Skeletal muscle satellite cell (primary cell): ENCODE measurements around the gene THADA.
A peak's percentile ranks its signal among the peaks of the same experiment; 100 is the strongest.

ENCODE experiments used
- H3K27me3 ChIP-seq: 2 replicates; pipeline ENCODE4 v1.7.0; 2013; ENCODE audit warnings: low read length; ENCODE audit not compliant: control insufficient read depth, insufficient read depth
- H3K36me3 ChIP-seq: 2 replicates; pipeline ENCODE4 v1.7.0; 2013; ENCODE audit warnings: mild to moderate bottlenecking, control low read depth, low read length; ENCODE audit not compliant: insufficient read depth
- H3K4me1 ChIP-seq: 2 replicates; pipeline ENCODE4 v1.7.0; 2013; ENCODE audit warnings: low read length; ENCODE audit not compliant: control insufficient read depth, insufficient read depth
- H3K4me2 ChIP-seq: 2 replicates; pipeline ENCODE4 v1.7.0; 2013; ENCODE audit warnings: mild to moderate bottlenecking, low read length
- H3K4me3 ChIP-seq: 2 replicates; pipeline ENCODE4 v1.7.0; 2013; ENCODE audit warnings: low read length
- H3K9ac ChIP-seq: 2 replicates; pipeline ENCODE4 v1.7.0; 2013; ENCODE audit warnings: mild to moderate bottlenecking, low read depth, low read length, moderate library complexity
- H3K9me3 ChIP-seq: replicated peaks from 2 replicates; pipeline ENCODE4 v1.7.0; 2013; ENCODE audit warnings: mild to moderate bottlenecking, control low read depth, low read length

The THADA gene

DNA sequence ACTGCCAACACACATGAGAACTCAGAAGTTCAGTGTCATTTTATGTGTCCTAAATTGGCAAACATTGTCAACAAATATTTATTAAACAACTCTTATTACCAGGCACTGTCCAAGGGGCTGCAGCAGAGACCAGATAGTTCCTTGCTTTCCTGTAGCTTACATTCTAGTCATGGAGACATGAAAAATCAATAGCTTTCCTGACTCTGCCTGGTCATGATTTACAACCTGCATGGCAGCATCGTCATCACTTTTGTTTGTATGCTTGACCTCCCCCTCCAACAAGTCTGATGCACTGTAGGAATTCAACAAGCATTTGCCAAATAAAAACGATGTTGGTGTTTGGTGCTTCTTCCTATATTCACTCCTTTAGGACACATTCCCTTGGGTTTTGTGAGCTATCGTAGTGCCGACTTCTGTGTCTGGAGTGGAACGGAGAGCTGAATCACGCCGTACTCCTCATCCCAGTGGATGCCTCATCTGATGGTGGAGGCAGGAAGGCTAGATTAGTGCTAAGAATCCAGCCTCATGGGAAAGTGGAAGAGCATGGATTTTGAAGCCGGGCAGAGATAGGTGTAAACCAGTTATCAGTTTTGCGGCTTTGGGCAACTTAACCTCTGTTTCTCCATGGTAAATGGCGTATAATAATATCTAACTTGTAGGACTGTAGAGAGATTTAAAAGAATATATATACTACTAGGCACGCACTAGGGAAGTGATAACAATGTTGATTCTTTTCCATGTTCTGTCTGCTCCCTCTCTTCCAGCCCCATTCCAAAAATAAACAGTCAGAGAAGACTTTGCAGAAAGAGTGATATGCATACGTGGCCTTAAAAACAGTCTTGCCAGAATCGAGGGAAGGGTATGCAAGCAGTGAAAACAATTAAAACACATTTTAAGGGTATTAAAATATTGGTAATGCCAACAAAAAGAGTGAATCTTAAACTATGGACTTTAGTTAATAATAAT is 249.0 kb downstream of the THADA start:
- Histone ChIP-seq H3K9me3 (no peaks in the 10 kb centered on the region), H3K9ac (no peak overlapping the region), H3K36me3 (no peaks in the 10 kb centered on the region), H3K4me1 (peaks cover 26% of the 10 kb centered on the region), H3K27me3 (no peaks in the 10 kb centered on the region), H3K4me2 (no peak overlapping the region), H3K4me3 (no peak overlapping the region)

DNA sequence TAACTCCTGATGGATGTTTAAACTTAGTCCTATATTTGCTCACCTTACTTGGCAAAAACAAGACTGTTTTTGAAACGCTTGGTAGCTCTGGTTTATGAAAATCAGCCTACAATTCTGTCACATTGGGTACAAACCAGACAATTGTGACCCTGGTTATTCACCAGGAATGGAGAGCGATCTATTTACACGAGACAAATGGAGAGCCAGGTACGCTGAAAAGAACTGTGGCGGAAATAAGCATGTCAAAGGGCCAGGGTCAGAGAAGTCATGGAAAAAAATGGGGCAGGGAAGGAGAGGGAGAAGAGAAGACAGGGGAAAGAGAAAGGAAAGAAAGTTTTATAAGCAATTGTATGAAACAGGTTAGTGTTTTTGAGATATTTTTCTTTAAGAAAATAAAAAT is 250.0 kb downstream of the THADA start:
- Histone ChIP-seq H3K36me3 (no peaks in the 10 kb centered on the region), H3K4me1 (peaks cover 35% of the 10 kb centered on the region), H3K4me2 (no peak overlapping the region), H3K27me3 (no peaks in the 10 kb centered on the region), H3K9ac (no peak overlapping the region), H3K4me3 (no peak overlapping the region), H3K9me3 (no peaks in the 10 kb centered on the region)

DNA sequence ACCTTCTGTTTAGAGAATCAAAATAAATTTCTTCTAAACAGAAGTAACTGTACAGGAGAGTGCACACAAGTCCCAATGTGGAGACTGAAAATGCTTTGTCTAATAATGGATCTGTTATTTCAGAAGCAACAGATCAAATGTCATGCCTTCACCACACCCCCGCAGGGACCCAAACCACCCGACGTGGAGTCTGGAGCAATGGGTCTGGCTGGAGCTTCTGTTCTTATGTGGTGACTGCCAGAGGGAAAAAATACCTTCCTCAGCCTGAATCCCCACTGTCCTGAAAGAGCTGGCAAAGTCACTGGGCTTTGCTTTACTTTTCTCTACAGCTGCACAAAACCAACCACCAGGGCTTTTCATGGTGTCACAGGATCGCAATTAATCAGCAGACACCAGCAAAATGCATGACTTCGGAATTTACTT is 250.4 kb downstream of the THADA start:
- Histone ChIP-seq H3K27me3 (no peaks in the 10 kb centered on the region), H3K9ac (no peak overlapping the region), H3K4me1 (peaks cover 40% of the 10 kb centered on the region), H3K4me2 (peak overlapping the region; percentile 15), H3K9me3 (no peaks in the 10 kb centered on the region), H3K36me3 (no peaks in the 10 kb centered on the region), H3K4me3 (no peak overlapping the region)

DNA sequence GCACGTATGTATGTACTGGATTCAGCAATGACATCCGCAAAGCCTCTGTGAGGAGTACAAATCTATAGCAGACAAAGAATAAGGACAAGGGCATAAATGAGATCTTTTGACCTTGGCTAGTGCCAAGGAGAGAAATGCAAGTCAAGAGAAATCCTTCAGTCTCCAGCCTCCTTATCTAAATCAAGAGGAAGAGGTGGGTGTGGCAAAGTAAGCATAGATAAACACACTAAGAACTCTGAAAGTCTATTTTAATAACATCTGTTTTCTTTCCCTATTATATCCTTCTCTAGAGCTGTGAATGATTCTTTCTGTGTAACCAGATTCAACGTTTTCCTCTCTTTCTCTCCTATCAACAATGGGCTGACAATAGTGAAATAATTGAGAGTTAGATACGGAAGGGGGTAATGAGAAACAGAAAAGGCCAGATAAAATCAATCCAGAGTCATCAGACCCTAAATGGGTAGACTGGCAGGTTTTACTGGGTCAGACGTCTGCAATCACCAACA is 250.9 kb downstream of the THADA start:
- peaks cover 45% of the 10 kb centered on the region for H3K4me1 ChIP-seq
- H3K4me3 ChIP-seq: no peak overlapping the region
- no peaks in the 10 kb centered on the region for H3K36me3 ChIP-seq
- H3K27me3 ChIP-seq: no peaks in the 10 kb centered on the region
- peak overlapping the region; percentile 15 for H3K4me2 ChIP-seq
- no peaks in the 10 kb centered on the region for H3K9me3 ChIP-seq
- no peak overlapping the region for H3K9ac ChIP-seq

DNA sequence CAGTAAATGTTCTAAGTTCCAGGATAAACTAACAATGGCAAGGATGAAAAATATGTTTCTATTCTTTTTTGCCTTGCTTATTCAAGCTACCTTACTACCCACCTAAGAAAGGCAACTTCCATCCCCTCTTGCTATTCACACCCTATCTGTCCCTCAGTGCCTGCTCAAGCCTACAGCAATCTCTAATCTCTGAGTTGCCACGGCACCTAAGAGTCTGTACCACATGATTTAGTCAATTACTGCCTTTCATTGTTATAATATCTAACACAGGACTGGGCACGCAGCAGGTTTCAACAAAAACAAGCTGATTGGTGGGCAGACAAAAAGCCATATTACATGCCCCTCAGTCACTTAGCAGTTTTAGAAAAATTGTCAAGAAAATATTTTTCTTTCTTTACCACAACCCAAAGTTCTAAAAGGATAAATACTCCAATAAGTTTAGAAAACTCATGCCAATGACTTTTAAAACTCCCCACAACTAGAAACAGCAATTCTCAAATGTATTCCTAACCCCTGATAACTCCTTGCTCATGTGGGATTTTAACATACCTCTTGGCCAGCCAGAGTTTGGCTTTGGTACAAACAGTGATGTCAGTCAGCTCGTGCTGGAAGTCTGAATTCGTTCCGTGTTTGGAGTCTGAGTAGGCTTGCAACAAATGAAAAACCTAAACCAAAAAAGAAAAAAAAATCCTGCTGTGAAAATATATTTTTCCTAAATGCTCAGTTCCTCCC is 252.1 kb downstream of the THADA start:
- H3K9me3 ChIP-seq: no peaks in the 10 kb centered on the region
- H3K4me2 ChIP-seq: peak overlapping the region; percentile 38
- H3K9ac ChIP-seq: peak overlapping the region; percentile 15
- no peak overlapping the region for H3K4me3 ChIP-seq
- H3K27me3 ChIP-seq: no peaks in the 10 kb centered on the region
- peaks cover 46% of the 10 kb centered on the region for H3K4me1 ChIP-seq
- no peaks in the 10 kb centered on the region for H3K36me3 ChIP-seq

DNA sequence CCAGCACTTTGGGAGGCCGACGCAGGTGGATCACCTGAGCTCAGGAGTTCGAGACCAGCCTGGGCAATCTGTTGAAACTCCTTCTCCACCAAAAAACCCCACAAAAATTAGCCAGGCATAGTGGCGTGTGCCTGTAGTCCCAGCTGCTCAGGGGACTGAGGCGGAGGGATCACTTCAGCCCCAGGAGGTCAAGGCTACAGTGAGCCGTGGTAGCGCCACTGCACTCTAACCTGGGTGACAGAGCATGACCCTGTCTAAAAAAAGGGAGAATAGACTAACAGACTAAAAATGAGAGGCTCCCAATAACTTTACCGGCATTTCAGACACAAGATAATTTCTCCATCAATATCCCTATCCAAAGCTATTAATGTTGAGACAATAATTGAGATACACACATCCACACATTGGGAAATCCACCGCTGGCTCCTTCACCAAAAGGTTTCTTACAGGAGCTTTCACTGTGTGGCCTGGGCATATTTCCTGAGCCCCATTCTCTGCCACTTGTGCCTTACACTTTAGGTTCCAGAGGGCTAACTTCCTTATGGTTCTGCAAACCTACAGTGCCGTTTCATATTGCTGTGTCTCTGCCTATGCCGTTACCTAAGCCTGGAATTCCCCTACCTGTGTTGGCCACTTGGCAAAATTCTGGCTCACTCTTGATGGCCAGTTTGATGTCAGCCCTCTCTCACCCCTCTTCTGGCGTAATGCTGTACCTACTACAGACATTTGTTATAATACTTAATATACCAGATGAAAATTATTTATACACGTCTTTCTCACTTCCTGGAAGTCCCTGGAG is 253.7 kb downstream of the THADA start:
- no peak overlapping the region for H3K4me3 ChIP-seq
- no peaks in the 10 kb centered on the region for H3K27me3 ChIP-seq
- H3K4me1 ChIP-seq: peaks cover 46% of the 10 kb centered on the region
- H3K36me3 ChIP-seq: no peaks in the 10 kb centered on the region
- no peaks in the 10 kb centered on the region for H3K9me3 ChIP-seq
- H3K4me2 ChIP-seq: no peak overlapping the region
- no peak overlapping the region for H3K9ac ChIP-seq

DNA sequence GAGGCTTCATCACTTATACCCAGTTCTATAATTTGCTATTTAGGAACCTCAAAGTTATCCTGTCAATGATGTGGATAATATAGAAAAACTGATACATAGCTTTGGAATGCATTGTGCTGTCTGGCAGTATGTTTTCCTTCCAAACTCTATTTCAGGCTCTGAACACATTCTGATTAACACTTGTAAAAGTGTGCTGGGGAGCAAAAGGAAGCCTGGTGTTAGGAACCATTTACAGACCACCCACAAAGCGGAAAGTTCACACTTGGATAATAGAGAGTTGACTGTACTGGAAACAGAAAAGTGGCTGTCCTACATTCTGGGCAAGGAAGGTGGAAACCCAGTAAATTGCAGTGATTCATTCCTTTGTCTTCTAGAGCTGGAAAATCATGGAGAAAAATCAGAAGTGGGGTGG is 254.9 kb downstream of the THADA start:
- Histone ChIP-seq H3K9me3 (no peaks in the 10 kb centered on the region), H3K27me3 (no peaks in the 10 kb centered on the region), H3K4me2 (peak overlapping the region; percentile 30), H3K4me3 (no peak overlapping the region), H3K4me1 (peaks cover 46% of the 10 kb centered on the region), H3K9ac (peak overlapping the region; percentile 0), H3K36me3 (no peaks in the 10 kb centered on the region)

DNA sequence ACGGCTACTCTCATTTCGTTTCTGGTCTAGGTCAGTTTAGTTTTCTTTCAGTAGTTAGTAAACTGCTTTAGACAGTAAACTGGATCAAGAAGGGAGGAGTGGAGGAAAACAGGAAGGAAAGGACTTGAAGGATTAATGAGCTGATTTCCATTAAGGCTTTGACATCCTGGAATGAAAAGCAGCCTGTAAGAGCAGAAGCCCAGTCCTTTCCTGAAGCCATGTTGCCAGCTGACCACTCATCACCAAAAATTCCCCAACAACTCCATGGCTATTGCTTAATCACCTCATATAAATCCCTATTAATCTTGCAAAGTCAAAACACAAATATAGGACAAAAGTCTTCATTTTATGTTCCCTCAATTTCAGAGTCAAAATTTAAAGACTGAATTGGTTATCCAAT is 255.8 kb downstream of the THADA start:
- Histone ChIP-seq H3K9me3 (no peaks in the 10 kb centered on the region), H3K4me1 (peaks cover 38% of the 10 kb centered on the region), H3K4me3 (no peak overlapping the region)

DNA sequence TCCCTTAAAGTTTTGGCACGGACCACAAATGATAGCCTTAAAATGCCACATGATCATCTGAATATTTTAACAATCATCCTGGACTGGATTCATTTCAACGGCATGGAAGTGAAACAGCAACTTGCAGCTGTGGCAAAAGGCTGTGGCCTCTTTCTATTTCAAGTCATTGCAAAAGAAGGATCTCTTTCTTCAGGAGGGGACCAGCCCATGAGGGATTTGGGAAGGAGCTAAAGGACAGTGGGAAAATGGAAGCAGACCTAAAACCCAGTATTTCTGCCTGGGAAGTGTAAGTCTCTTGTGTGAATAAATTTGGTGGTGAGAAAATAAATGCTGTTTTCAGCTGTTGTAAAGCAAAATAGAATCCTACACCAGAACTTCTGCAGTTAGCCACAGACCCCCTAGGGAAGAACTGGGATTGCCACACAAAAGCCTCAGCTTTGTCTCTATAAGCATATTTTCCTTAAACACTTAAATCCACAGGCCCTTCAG is 262.1 kb downstream of the THADA start:
- H3K4me2 ChIP-seq: peak overlapping the region; percentile 21
- peaks cover 16% of the 10 kb centered on the region for H3K4me1 ChIP-seq
- H3K36me3 ChIP-seq: peaks cover 2% of the 10 kb centered on the region
- no peaks in the 10 kb centered on the region for H3K9me3 ChIP-seq
- no peaks in the 10 kb centered on the region for H3K27me3 ChIP-seq
- H3K4me3 ChIP-seq: no peak overlapping the region
- H3K9ac ChIP-seq: no peak overlapping the region

More for the DNA sequence above, 255.8 kb downstream of the THADA start:
- Histone ChIP-seq H3K4me2 (no peak overlapping the region), H3K9ac (no peak overlapping the region), H3K27me3 (no peaks in the 10 kb centered on the region), H3K36me3 (no peaks in the 10 kb centered on the region)

DNA sequence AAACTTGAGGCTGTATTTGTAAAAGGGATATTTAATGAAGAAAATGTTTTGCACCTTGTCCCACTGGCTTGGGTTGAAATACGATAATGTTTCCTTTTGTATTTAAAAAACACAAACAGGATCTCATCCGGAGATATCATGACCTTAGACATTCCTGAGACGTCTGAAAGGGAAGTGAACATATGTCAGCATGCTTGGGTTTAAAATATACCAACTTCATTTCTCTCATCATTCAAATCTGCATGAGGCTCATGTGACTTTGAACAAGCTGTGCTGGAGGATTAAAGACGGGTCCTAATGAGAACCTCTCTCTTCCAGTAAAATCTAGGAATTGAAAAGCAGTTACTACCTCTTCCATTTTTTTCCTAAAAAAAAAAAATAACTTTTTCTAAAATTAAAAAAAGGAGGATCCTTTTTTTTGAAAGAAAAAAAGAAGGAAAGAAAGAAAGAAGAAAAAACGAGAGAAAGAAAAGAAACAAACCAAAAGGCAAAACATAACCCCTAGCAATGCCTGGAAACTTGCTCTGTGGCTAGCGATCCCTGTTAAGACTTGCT is 262.7 kb downstream of the THADA start:
- Histone ChIP-seq H3K27me3 (no peaks in the 10 kb centered on the region), H3K36me3 (peaks cover 2% of the 10 kb centered on the region), H3K9ac (no peak overlapping the region), H3K4me2 (peak overlapping the region; percentile 21), H3K4me1 (peaks cover 16% of the 10 kb centered on the region), H3K9me3 (no peaks in the 10 kb centered on the region), H3K4me3 (no peak overlapping the region)
